Endothelial cell of umbilical vein (primary cell): Measurements from ENCODE around the gene PSMC4. TPM values are rescaled to one million over a fixed set of nuclear protein-coding genes. Genes with fewer than 3 reads are reported as not detected.

Experiments
- BruUV-seq: library from RNA; stranded (reverse); fragments of 400-500 nt; replicated peaks from 2 replicates; lab custom pipeline; 2021; lab: Mats Ljungman, UMichigan
- CTCF ChIA-PET: fragments of 300-600, 350-600 bp; sonication (Branson Sonifier 250); formaldehyde crosslinking; loops from one replicate; lab custom pipeline; 2021; ENCODE audit warnings: antibody characterized with exemption, inconsistent platforms; lab: Charles Lee
- POLR2A ChIA-PET: fragments of 300-600, 350-600 bp; sonication (Branson Sonifier 250); formaldehyde crosslinking; loops from one replicate; lab custom pipeline; 2021; ENCODE audit warnings: antibody characterized with exemption, inconsistent platforms; lab: Charles Lee
- DNase-seq: peaks from one replicate; pipeline ENCODE4 v3.0.0-alpha.2; 2011; ENCODE audit warnings: low read depth, low spot score
- FAIRE-seq: peaks from 2 replicates; lab custom pipeline; 2011; peaks lifted over from hg19 to GRCh38; lab: Jason Lieb, UNC
- H2AFZ ChIP-seq: 2 replicates; pipeline ENCODE4 v1.6.0; 2012; ENCODE audit warnings: low read depth, low read length, control low read depth, inconsistent platforms
- H3K27ac ChIP-seq: 2 replicates; pipeline ENCODE4 v1.5.1; 2011; ENCODE audit warnings: low read depth, mild to moderate bottlenecking, control low read depth, low read length, moderate library complexity; ENCODE audit not compliant: insufficient read depth
- H3K27me3 ChIP-seq, 2 experiments: 2 replicates each; pipeline versions ENCODE4 v1.6.0 to v1.6.1; 2011; ENCODE audit warnings: low read length in 2 of 2, mixed read lengths in 1 of 2; ENCODE audit not compliant: control insufficient read depth in 2 of 2, insufficient read depth in 2 of 2
- H3K36me3 ChIP-seq, 2 experiments: 2 replicates in 1 of 2; 3 replicates in 1 of 2; pipeline ENCODE4 v1.5.1; 2011; ENCODE audit warnings: low read length in 2 of 2, mild to moderate bottlenecking in 1 of 2, moderate library complexity in 1 of 2; ENCODE audit not compliant: control insufficient read depth in 2 of 2, insufficient read depth in 2 of 2; ENCODE audit errors: extremely low read depth in 1 of 2
- H3K4me1 ChIP-seq: 3 replicates; pipeline ENCODE4 v1.5.1; 2011; ENCODE audit warnings: mild to moderate bottlenecking, low read length; ENCODE audit not compliant: control insufficient read depth, insufficient read depth; ENCODE audit errors: extremely low read depth
- H3K4me2 ChIP-seq: 2 replicates; pipeline ENCODE4 v1.6.1; 2011; ENCODE audit warnings: low read length, control low read depth, mixed read lengths; ENCODE audit not compliant: insufficient read depth
- H3K4me3 ChIP-seq, 3 experiments: fragments of 200-600 bp in 1 of 3; sonication (generic), shearing (Covaris generic) in 1 of 3; replicated peaks in 1 of 3; 2 replicates each; pipeline ENCODE4 v1.5.1; 2011 to 2016; ENCODE audit warnings: control low read depth in 3 of 3, low read length in 3 of 3, mild to moderate bottlenecking in 2 of 3, inconsistent platforms in 1 of 3, low read depth in 1 of 3, moderate library complexity in 1 of 3; ENCODE audit not compliant: insufficient read depth in 1 of 3
- H3K79me2 ChIP-seq: 2 replicates; pipeline ENCODE4 v1.6.0; 2012; ENCODE audit warnings: low read length, inconsistent platforms; ENCODE audit not compliant: control insufficient read depth, insufficient read depth
- H3K9ac ChIP-seq: replicated peaks from 2 replicates; pipeline ENCODE3; 2011; ENCODE audit warnings: low read length, control low read depth; ENCODE audit not compliant: insufficient read depth; ENCODE audit errors: extremely low read depth
- H3K9me1 ChIP-seq: replicated peaks from 3 replicates; pipeline ENCODE4 v1.6.0; 2011; ENCODE audit warnings: mild to moderate bottlenecking, low read length; ENCODE audit not compliant: control insufficient read depth, insufficient read depth; ENCODE audit errors: extremely low read depth
- H3K9me3 ChIP-seq: replicated peaks from 2 replicates; pipeline ENCODE4 v1.5.1; 2012; ENCODE audit warnings: low read length, inconsistent platforms; ENCODE audit not compliant: control insufficient read depth, insufficient read depth
- H4K20me1 ChIP-seq: replicated peaks from 2 replicates; pipeline ENCODE3; 2011; ENCODE audit warnings: mild to moderate bottlenecking, low read length; ENCODE audit not compliant: control insufficient read depth, insufficient read depth; ENCODE audit errors: extremely low read depth
- EZH2 ChIP-seq: IDR thresholded peaks from 2 replicates; pipeline ENCODE4 v1.6.1; 2012; ENCODE audit warnings: borderline replicate concordance, low read depth, mild to moderate bottlenecking, moderate library complexity, low read length, inconsistent platforms; ENCODE audit not compliant: severe bottlenecking
- FOS ChIP-seq: IDR thresholded peaks from 2 replicates; pipeline ENCODE4 v1.6.1; 2011; ENCODE audit warnings: mild to moderate bottlenecking, low read length, moderate library complexity, borderline replicate concordance; ENCODE audit not compliant: insufficient read depth
- GATA2 ChIP-seq: IDR thresholded peaks from 2 replicates; pipeline ENCODE4 v1.7.0; 2011; ENCODE audit warnings: low read depth, mild to moderate bottlenecking, moderate library complexity, mixed read lengths, low read length; ENCODE audit not compliant: insufficient read length, insufficient read depth
- JUN ChIP-seq: IDR thresholded peaks from 2 replicates; pipeline ENCODE4 v1.6.1; 2011; ENCODE audit warnings: borderline replicate concordance, low read depth; ENCODE audit not compliant: insufficient read length, insufficient read depth
- MAX ChIP-seq: IDR thresholded peaks from 2 replicates; pipeline ENCODE4 v1.6.1; 2011; ENCODE audit not compliant: insufficient read depth, insufficient read length
- MYC ChIP-seq: IDR thresholded peaks from one replicate; pipeline ENCODE4 v1.6.1; 2011; ENCODE audit warnings: mild to moderate bottlenecking, low read depth, low read length
- POLR2A ChIP-seq: IDR thresholded peaks from 2 replicates; pipeline ENCODE4 v1.6.1; 2012; ENCODE audit warnings: low read depth, mild to moderate bottlenecking, control low read depth, low read length
- POLR2AphosphoS5 ChIP-seq: IDR thresholded peaks from 2 replicates; pipeline ENCODE4 v1.6.1; 2012; ENCODE audit warnings: low read depth, mild to moderate bottlenecking, control low read depth, low read length, moderate library complexity; ENCODE audit not compliant: insufficient read depth
- dilution Hi-C: fragments of 300-500 bp; cut with MboI; formaldehyde crosslinking; loops from one replicate; pipeline ENCODE4 v1.15.0; 2019; ENCODE audit warnings: low sequenced_read_pairs; ENCODE audit not compliant: extremely low pct_ligation_motif_present
- intact Hi-C: fragments of 100-400 bp; cut with micrococcal nuclease; formaldehyde crosslinking; loops from one replicate; pipeline ENCODE4 v1.10.0; 2022
- polyA plus RNA-seq, 4 experiments: library from polyadenylated mRNA; depleted of rRNA in 3 of 4; stranded (reverse) in 3 of 4; unstranded in 1 of 4; fragments of >200 nt; gene quantifications; 2 replicates each; pipeline versions ENCODE4 v1.2.1 to v1.2.3, GENCODE V29; 2011 to 2012; ENCODE audit warnings: missing spikeins in 1 of 4
- total RNA-seq: library from RNA; stranded (reverse); gene quantifications from 2 replicates; pipeline ENCODE4 v1.2.3, GENCODE V29; 2021
- TF ChIP-seq, protein P1 (sequence below), 2 donors: IDR thresholded peaks; 1 replicate in 1 of 2; 2 replicates in 1 of 2; pipeline ENCODE4 v1.5.1; 2011; ENCODE audit warnings: low read length in 2 of 2, mild to moderate bottlenecking in 2 of 2, moderate library complexity in 2 of 2, control low read depth in 1 of 2, inconsistent platforms in 1 of 2, low read depth in 1 of 2; ENCODE audit not compliant: insufficient read depth in 1 of 2; ENCODE audit errors: extremely low read depth in 1 of 2

PSMC4 gene
- total and polyA plus RNA-seq, 2 donors (not counting 3 experiments of a cell fraction or from before 2014, with no cell fraction given), result 110 to 114 TPM

GRCh38 chr19:39986643-39987042, 15.7 kb downstream of the PSMC4 start:
- Histone ChIP-seq H3K9me1 (no peaks in the 10 kb centered on the region), H3K4me1 (no peaks in the 10 kb centered on the region), H4K20me1 (no peaks in the 10 kb centered on the region), H3K27ac (no peak overlapping the region), H3K79me2 (peaks cover 7% of the 10 kb centered on the region), H3K27me3 (no peaks in the 10 kb centered on the region), H3K4me3 (no peak overlapping the region), H3K9me3 (peaks cover 4% of the 10 kb centered on the region), H3K4me2 (no peak overlapping the region), H2AFZ (no peak overlapping the region), H3K36me3 (no peaks in the 10 kb centered on the region), H3K9ac (no peak overlapping the region)
- DNase-seq, result no peak
- no peak for TF ChIP-seq POLR2AphosphoS5
- TF ChIP-seq GATA2, result no peak
- no peak for TF ChIP-seq FOS
- TF ChIP-seq JUN, result no peak
- TF ChIP-seq MYC, result no peak
- no peak for TF ChIP-seq EZH2
- no peak for TF ChIP-seq MAX
- TF ChIP-seq POLR2A, result no peak
- TF ChIP-seq, protein P1, sequence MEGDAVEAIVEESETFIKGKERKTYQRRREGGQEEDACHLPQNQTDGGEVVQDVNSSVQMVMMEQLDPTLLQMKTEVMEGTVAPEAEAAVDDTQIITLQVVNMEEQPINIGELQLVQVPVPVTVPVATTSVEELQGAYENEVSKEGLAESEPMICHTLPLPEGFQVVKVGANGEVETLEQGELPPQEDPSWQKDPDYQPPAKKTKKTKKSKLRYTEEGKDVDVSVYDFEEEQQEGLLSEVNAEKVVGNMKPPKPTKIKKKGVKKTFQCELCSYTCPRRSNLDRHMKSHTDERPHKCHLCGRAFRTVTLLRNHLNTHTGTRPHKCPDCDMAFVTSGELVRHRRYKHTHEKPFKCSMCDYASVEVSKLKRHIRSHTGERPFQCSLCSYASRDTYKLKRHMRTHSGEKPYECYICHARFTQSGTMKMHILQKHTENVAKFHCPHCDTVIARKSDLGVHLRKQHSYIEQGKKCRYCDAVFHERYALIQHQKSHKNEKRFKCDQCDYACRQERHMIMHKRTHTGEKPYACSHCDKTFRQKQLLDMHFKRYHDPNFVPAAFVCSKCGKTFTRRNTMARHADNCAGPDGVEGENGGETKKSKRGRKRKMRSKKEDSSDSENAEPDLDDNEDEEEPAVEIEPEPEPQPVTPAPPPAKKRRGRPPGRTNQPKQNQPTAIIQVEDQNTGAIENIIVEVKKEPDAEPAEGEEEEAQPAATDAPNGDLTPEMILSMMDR (IDR thresholded peaks at IDR 0.05; ENCODE audit: extremely low read depth in 1 of 2, insufficient read depth in 1 of 2, low read depth in 1 of 2, low read length in 2 of 2), result no peak
- BruUV-seq, result no TSS peak
- FAIRE-seq, result no peak
- intact Hi-C loops (no loop called here), dilution Hi-C loops (no loop called here)
- ChIA-PET POLR2A (no interaction called here), CTCF (no interaction called here)
